HepG2 (cell line): ENCODE measurements around the gene CA12. TPM values are rescaled to one million over a fixed set of nuclear protein-coding genes. Genes with fewer than 3 reads are reported as not detected.

Experiments
- ATAC-seq: fragments of 200-7000 bp; cut with Tn5 transposase; 3 replicates; pipeline ENCODE4 v1.9.1; 2020; ENCODE audit warnings: mild to moderate bottlenecking, moderate library complexity
- BruUV-seq: library from RNA; stranded (reverse); fragments of 400-500 nt; replicated peaks from 2 replicates; lab custom pipeline; 2021; lab: Mats Ljungman, UMichigan
- CTCF ChIA-PET: fragments of 300-600 bp; formaldehyde crosslinking; extraction: SDS; loops from one replicate; lab custom pipeline; 2021; ENCODE audit warnings: low total read pairs, inconsistent platforms, low intra/inter-chr PET ratio; lab: Yijun Ruan, JAX
- POLR2A ChIA-PET: fragments of 350-600 bp; sonication (Branson Sonifier 250); formaldehyde crosslinking; loops from one replicate; lab custom pipeline; 2020; ENCODE audit warnings: antibody characterized with exemption, inconsistent platforms; lab: Yijun Ruan, JAX
- DNase-seq: peaks from one replicate; pipeline ENCODE4 v3.0.0-alpha.2; 2015; ENCODE audit warnings: low spot score
- FAIRE-seq: peaks from 3 replicates; lab custom pipeline; 2011; peaks lifted over from hg19 to GRCh38; lab: Jason Lieb, UNC
- H2AFZ ChIP-seq: one replicate; pipeline ENCODE4 v1.6.1; 2011; ENCODE audit warnings: low read length, inconsistent platforms
- H3K27ac ChIP-seq: fragments of 300-600 bp; 3 replicates; pipeline ENCODE4 v1.8.0; 2011; ENCODE audit warnings: mixed run types, mild to moderate bottlenecking, mixed read lengths, low read length, inconsistent platforms; ENCODE audit not compliant: insufficient read depth; ENCODE audit errors: extremely low read length
- H3K27me3 ChIP-seq, 2 experiments: fragments of 200-600 bp in 1 of 2; 2 replicates in 1 of 2; 3 replicates in 1 of 2; pipeline versions ENCODE4 v1.6.0 to v1.8.0; 2011; ENCODE audit warnings: low read length in 2 of 2, mild to moderate bottlenecking in 2 of 2, moderate library complexity in 2 of 2, inconsistent platforms in 1 of 2; ENCODE audit not compliant: insufficient read depth in 2 of 2, control insufficient read depth in 1 of 2
- H3K36me3 ChIP-seq, 2 experiments: fragments of 200-600 bp in 1 of 2; replicated peaks in 1 of 2; 2 replicates in 1 of 2; 3 replicates in 1 of 2; pipeline versions ENCODE4 v1.5.1 to v1.8.0; 2011; ENCODE audit warnings: low read length in 2 of 2, inconsistent platforms in 1 of 2; ENCODE audit not compliant: insufficient read depth in 2 of 2, control insufficient read depth in 1 of 2
- H3K4me1 ChIP-seq: 2 replicates; pipeline ENCODE4 v1.5.1; 2012; ENCODE audit warnings: low read length, inconsistent platforms; ENCODE audit not compliant: insufficient read depth
- H3K4me2 ChIP-seq: 2 replicates; pipeline ENCODE4 v1.6.0; 2011; ENCODE audit warnings: low read depth, low read length, inconsistent platforms
- H3K4me3 ChIP-seq, 3 experiments: fragments of 200-600 bp in 1 of 3; sonication (generic), shearing (Covaris generic) in 1 of 3; replicated peaks in 1 of 3; 2 replicates each; pipeline ENCODE4 v1.5.1; 2011 to 2016; ENCODE audit warnings: low read length in 3 of 3, inconsistent platforms in 2 of 3, low read depth in 2 of 3, mild to moderate bottlenecking in 2 of 3, control low read depth in 1 of 3, mixed read lengths in 1 of 3; ENCODE audit not compliant: insufficient read depth in 1 of 3
- H3K79me2 ChIP-seq: one replicate; pipeline ENCODE4 v1.6.1; 2011; ENCODE audit warnings: low read length, inconsistent platforms; ENCODE audit not compliant: insufficient read depth
- H3K9ac ChIP-seq: 2 replicates; pipeline ENCODE4 v1.6.0; 2011; ENCODE audit warnings: mild to moderate bottlenecking, low read depth, low read length, inconsistent platforms; ENCODE audit not compliant: insufficient read depth
- H3K9me3 ChIP-seq: 2 replicates; pipeline ENCODE4 v1.5.1; 2012; ENCODE audit warnings: mild to moderate bottlenecking, low read length
- H4K20me1 ChIP-seq: 2 replicates; pipeline ENCODE4 v1.6.0; 2011; ENCODE audit warnings: inconsistent platforms, mild to moderate bottlenecking, low read length, moderate library complexity; ENCODE audit not compliant: insufficient read depth
- DNMT3B ChIP-seq: conservative IDR thresholded peaks from 2 replicates; pipeline ENCODE4 v1.6.1; 2016; ENCODE audit warnings: missing biosample characterization, control low read depth
- RAD21 ChIP-seq: fragments of 450-650 bp; formaldehyde crosslinking; IDR thresholded peaks from 2 replicates; pipeline ENCODE4 v1.5.0; 2020; ENCODE audit warnings: mild to moderate bottlenecking
- SP140L ChIP-seq: sonication (generic); formaldehyde crosslinking; IDR thresholded peaks from 2 replicates; pipeline ENCODE4 v1.4.0; 2020; ENCODE audit warnings: missing genetic modification reagents, borderline replicate concordance
- ZNF343 ChIP-seq: sonication (generic); formaldehyde crosslinking; IDR thresholded peaks from 2 replicates; pipeline ENCODE4 v1.4.0; 2020; ENCODE audit warnings: mild to moderate bottlenecking, missing genetic modification reagents
- ZNF672 ChIP-seq: sonication (generic); formaldehyde crosslinking; IDR thresholded peaks from 2 replicates; pipeline ENCODE4 v1.8.1; 2022; ENCODE audit warnings: missing genetic modification reagents
- ZNF782 ChIP-seq: sonication (generic); formaldehyde crosslinking; IDR thresholded peaks from 2 replicates; pipeline ENCODE4 v1.4.0; 2020; ENCODE audit warnings: missing genetic modification reagents, mild to moderate bottlenecking, borderline replicate concordance
- WGBS: methylation state at CpG from one replicate; pipeline ENCODE4 v1.1.6; 2017; ENCODE audit warnings: low lambda C conversion rate; 5-methylcytosine and 5-hydroxymethylcytosine counted together
- in situ Hi-C: cut with HindIII; loops from 2 replicates; pipeline ENCODE4 v1.10.0; 2017; ENCODE audit warnings: low pct_unique_long_range_greater_than_20kb; ENCODE audit not compliant: extremely low pct_ligation_motif_present
- intact Hi-C: fragments of 100-400 bp; cut with micrococcal nuclease; formaldehyde crosslinking; loops from one replicate; pipeline ENCODE4 v1.10.0; 2022; ENCODE audit not compliant: unreplicated experiment
- polyA plus RNA-seq, 8 experiments: library from polyadenylated mRNA; depleted of rRNA in 3 of 8; stranded (reverse) in 7 of 8; unstranded in 1 of 8; fragments of >200 nt; fragmentation: Illumina TruSeq in 4 of 8; extraction: Trizol in 4 of 8; gene quantifications; 2 replicates each; pipeline versions ENCODE4 v1.2.1 to v1.2.3, GENCODE V29; 2011 to 2016; ENCODE audit warnings: low read depth in 4 of 8, missing spikeins in 1 of 8, mixed read lengths in 1 of 8; ENCODE audit not compliant: insufficient read depth in 1 of 8
- total RNA-seq, 5 experiments: library from RNA; depleted of rRNA; stranded (reverse); fragments of >200 nt; fragmentation: Illumina TruSeq; extraction: Trizol; gene quantifications; 2 replicates each; pipeline ENCODE4 v1.2.3, GENCODE V29; 2016; ENCODE audit warnings: low read depth in 1 of 5
- TF ChIP-seq, protein P1 (sequence below): sonication (generic); formaldehyde crosslinking; IDR thresholded peaks from 2 replicates; pipeline ENCODE4 v1.8.0; 2022; ENCODE audit warnings: missing genetic modification reagents, mild to moderate bottlenecking, borderline replicate concordance
- TF ChIP-seq, protein P2 (sequence below): sonication (generic); formaldehyde crosslinking; IDR thresholded peaks from 2 replicates; pipeline ENCODE4 v1.8.1; 2023; ENCODE audit warnings: mild to moderate bottlenecking, moderate library complexity, missing genetic modification reagents
- TF ChIP-seq, protein P3 (sequence below): sonication (generic); formaldehyde crosslinking; IDR thresholded peaks from 2 replicates; pipeline ENCODE4 v1.8.1; 2022; ENCODE audit warnings: low read depth, mild to moderate bottlenecking, missing genetic modification reagents

Gene CA12
- total and polyA plus RNA-seq, 2 of the 13 experiments (the other 11 are each of a cell fraction or from before 2014, with no cell fraction given): 0.07 to 0.20 TPM

DNA sequence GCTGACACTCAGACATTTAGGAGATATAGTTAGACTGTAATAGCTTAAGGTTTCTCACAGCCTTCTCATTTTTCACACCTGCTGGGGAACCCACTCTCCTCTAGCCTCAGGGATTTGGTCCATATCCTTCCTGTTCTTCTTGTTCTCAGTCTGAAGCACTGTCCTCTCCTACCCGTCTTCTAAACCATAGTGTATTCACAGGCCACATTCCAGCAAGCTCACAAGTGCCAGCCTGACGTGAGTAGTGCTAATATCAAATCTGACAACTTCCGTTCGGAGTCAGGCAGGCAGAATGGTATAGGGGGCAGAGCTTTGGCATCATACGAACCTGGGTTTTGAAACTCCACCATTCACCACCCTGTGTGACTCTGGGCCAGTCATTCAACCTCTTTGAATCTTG is 6.9 kb upstream of the CA12 start (continued):
- TF ChIP-seq, protein P1, sequence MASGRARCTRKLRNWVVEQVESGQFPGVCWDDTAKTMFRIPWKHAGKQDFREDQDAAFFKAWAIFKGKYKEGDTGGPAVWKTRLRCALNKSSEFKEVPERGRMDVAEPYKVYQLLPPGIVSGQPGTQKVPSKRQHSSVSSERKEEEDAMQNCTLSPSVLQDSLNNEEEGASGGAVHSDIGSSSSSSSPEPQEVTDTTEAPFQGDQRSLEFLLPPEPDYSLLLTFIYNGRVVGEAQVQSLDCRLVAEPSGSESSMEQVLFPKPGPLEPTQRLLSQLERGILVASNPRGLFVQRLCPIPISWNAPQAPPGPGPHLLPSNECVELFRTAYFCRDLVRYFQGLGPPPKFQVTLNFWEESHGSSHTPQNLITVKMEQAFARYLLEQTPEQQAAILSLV (CRISPR knock-in tag): no peak
- no peak for TF ChIP-seq SP140L (CRISPR knock-in tag)
- TF ChIP-seq, protein P2, sequence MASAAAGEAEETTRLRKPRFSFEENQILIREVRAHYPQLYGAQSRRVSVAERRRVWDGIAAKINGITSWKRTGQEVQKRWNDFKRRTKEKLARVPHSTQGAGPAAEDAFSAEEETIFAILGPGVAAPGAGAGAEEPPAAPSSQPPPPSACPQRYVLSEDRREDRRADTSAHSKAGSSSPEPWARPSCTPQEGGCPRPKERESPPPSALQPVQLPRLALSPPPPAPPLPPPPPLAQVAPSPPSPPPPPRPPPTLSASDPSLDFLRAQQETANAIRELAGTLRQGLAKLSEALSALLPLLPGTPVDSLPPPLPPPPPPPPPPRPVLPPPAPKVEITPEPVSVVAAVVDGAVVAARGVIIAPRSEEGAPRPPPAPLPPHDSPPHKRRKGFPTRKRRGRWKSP: no peak

DNA sequence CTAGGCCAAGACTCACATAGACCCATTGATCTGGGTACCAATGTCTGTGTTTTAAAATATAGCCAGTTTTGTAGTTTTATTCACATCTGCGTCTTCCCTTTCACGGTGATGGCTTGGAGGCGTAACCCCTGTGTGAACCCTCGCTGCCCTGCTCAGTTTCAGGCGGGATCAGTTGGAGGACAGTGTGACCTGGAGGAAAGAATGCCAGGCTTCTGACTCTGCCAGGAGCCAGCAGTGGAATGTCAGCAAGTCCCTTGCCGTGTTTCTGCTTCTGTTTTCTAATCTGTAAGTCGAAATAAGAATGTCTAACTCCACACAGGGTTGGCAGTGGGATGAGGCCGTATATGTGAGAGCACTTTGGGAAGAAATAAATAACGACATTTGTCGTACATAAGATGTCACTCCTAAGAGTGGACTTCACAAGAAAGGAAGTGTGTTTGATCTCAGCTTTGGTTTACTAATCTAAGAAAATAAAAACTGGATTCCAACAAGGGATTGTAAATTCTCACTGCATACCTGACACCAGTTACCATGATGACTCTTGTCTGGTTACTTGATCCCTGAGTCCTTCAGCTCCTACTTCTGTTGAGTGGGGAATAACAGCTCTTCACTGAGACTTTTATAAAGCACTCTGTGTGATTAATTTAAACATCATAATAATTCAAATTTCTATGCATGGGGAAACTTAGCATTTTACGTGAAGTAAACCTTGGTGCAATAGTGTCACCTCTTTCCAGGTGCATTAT is 6.3 kb upstream of the CA12 start:
- Histone ChIP-seq H3K9me3 (no peaks in the 10 kb centered on the region), H3K4me3 (no peak overlapping the region), H4K20me1 (no peaks in the 10 kb centered on the region), H3K27ac (no peak overlapping the region), H2AFZ (no peak overlapping the region), H3K4me1 (peaks cover 19% of the 10 kb centered on the region), H3K9ac (no peak overlapping the region), H3K4me2 (no peak overlapping the region), H3K36me3 (no peaks in the 10 kb centered on the region), H3K27me3 (peaks cover 0 to 45% of the 10 kb centered on the region in 2 experiments; a peak in 1 of 5 replicates), H3K79me2 (no peaks in the 10 kb centered on the region)
- no TSS peak for BruUV-seq
- CTCF ChIA-PET: no interaction called here
- intact Hi-C loops: no loop called here
- POLR2A ChIA-PET: no interaction called here
- no peak for TF ChIP-seq DNMT3B (CRISPR knock-in tag)
- no peak for TF ChIP-seq ZNF782 (CRISPR knock-in tag)
- TF ChIP-seq ZNF343: no peak
- TF ChIP-seq RAD21 (CRISPR knock-in tag): no peak
- TF ChIP-seq, protein P3, sequence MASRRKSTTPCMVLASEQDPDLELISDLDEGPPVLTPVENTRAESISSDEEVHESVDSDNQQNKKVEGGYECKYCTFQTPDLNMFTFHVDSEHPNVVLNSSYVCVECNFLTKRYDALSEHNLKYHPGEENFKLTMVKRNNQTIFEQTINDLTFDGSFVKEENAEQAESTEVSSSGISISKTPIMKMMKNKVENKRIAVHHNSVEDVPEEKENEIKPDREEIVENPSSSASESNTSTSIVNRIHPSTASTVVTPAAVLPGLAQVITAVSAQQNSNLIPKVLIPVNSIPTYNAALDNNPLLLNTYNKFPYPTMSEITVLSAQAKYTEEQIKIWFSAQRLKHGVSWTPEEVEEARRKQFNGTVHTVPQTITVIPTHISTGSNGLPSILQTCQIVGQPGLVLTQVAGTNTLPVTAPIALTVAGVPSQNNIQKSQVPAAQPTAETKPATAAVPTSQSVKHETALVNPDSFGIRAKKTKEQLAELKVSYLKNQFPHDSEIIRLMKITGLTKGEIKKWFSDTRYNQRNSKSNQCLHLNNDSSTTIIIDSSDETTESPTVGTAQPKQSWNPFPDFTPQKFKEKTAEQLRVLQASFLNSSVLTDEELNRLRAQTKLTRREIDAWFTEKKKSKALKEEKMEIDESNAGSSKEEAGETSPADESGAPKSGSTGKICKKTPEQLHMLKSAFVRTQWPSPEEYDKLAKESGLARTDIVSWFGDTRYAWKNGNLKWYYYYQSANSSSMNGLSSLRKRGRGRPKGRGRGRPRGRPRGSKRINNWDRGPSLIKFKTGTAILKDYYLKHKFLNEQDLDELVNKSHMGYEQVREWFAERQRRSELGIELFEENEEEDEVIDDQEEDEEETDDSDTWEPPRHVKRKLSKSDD: no peak
- no peak for TF ChIP-seq ZNF672
- no peak for DNase-seq
- 28% methylated on average over 11 of the region's 11 CpGs for WGBS
- ATAC-seq: no peak
- no peak for FAIRE-seq
- in situ Hi-C loops: no loop called here
